Left ventricle myocardium inferior (tissue), 1 donor: Measurements from ENCODE around the gene MS4A4E. TPM values are rescaled to one million over a fixed set of nuclear protein-coding genes. Genes with fewer than 3 reads are reported as not detected.

Experiments used
- DNase-seq: peaks from one replicate; pipeline ENCODE4 v3.0.0-alpha.2; 2020
- H3K27ac ChIP-seq: fragments of 200-600 bp; replicated peaks from 2 replicates; pipeline ENCODE4 v1.8.0; 2021
- H3K27me3 ChIP-seq: fragments of 200-600 bp; 2 replicates; pipeline ENCODE4 v1.8.0; 2021; ENCODE audit warnings: low read depth
- H3K36me3 ChIP-seq: fragments of 200-600 bp; 2 replicates; pipeline ENCODE4 v1.8.0; 2021
- H3K4me1 ChIP-seq: fragments of 200-600 bp; 2 replicates; pipeline ENCODE4 v1.8.0; 2021
- H3K4me3 ChIP-seq: fragments of 200-600 bp; 2 replicates; pipeline ENCODE4 v1.8.0; 2021; ENCODE audit warnings: mild to moderate bottlenecking, moderate library complexity
- H3K9me3 ChIP-seq: fragments of 200-600 bp; replicated peaks from 2 replicates; pipeline ENCODE4 v1.8.0; 2021
- CTCF ChIP-seq: fragments of 200-600 bp; IDR thresholded peaks from 2 replicates; pipeline ENCODE4 v1.8.0; 2021; ENCODE audit warnings: antibody characterized with exemption, mild to moderate bottlenecking, borderline replicate concordance
- intact Hi-C: fragments of 100-400 bp; cut with micrococcal nuclease; formaldehyde crosslinking; loops from one replicate; pipeline ENCODE4 v1.11.0; 2022
- total RNA-seq: library from RNA; stranded (reverse); fragmentation: NEBNext Ultra II Directional; extraction: Animal tissue kit (Norgen Biotek cat#: 25700); gene quantifications from one replicate; pipeline ENCODE4 v1.2.1, GENCODE V29; 2021
- donor health status: DM: no; HTN: yes; CAD: no; lungs with severe emphysema.

MS4A4E gene
- total RNA-seq, 1 donor from 2014 or later = 0.93 TPM

- Histone ChIP-seq H3K4me3 (no peak overlapping the region), H3K4me1 (no peaks in the 10 kb centered on the region), H3K27me3 (peaks cover 3% of the 10 kb centered on the region), H3K9me3 (no peaks in the 10 kb centered on the region), H3K36me3 (no peaks in the 10 kb centered on the region), H3K27ac (no peak overlapping the region)
- TF ChIP-seq CTCF = no peak
- intact Hi-C loops = no loop called here
- DNase-seq = no peak
These were observed 28.6 kb downstream of the MS4A4E start for GRCh38 chr11:60214386-60214785.

GRCh38 chr11:60211206-60211605, 31.7 kb downstream of the MS4A4E start:
- Histone ChIP-seq H3K27me3 (peaks cover 3% of the 10 kb centered on the region), H3K4me1 (no peaks in the 10 kb centered on the region), H3K36me3 (no peaks in the 10 kb centered on the region), H3K4me3 (no peak overlapping the region), H3K27ac (no peak overlapping the region), H3K9me3 (no peaks in the 10 kb centered on the region)
- no peak for TF ChIP-seq CTCF
- DNase-seq = no peak
- intact Hi-C loops = no loop called here

GRCh38 chr11:60209977-60210376, 33.0 kb downstream of the MS4A4E start:
- peaks cover 3% of the 10 kb centered on the region for H3K27me3 ChIP-seq
- no peak for TF ChIP-seq CTCF
- no peaks in the 10 kb centered on the region for H3K36me3 ChIP-seq
- no peaks in the 10 kb centered on the region for H3K9me3 ChIP-seq
- no peak overlapping the region for H3K4me3 ChIP-seq
- no peaks in the 10 kb centered on the region for H3K4me1 ChIP-seq
- intact Hi-C loops = no loop called here
- no peak overlapping the region for H3K27ac ChIP-seq
- DNase-seq = no peak

GRCh38 chr11:60208951-60209350, 34.0 kb downstream of the MS4A4E start:
- no peak for DNase-seq
- TF ChIP-seq CTCF = no peak
- Histone ChIP-seq H3K9me3 (no peaks in the 10 kb centered on the region), H3K4me1 (no peaks in the 10 kb centered on the region), H3K36me3 (no peaks in the 10 kb centered on the region), H3K4me3 (no peak overlapping the region), H3K27me3 (peaks cover 1% of the 10 kb centered on the region), H3K27ac (no peak overlapping the region)
- intact Hi-C loops = no loop called here

GRCh38 chr11:60208146-60208895, 34.6 kb downstream of the MS4A4E start:
- Histone ChIP-seq H3K27ac (no peak overlapping the region), H3K36me3 (no peaks in the 10 kb centered on the region), H3K27me3 (no peaks in the 10 kb centered on the region), H3K9me3 (no peaks in the 10 kb centered on the region), H3K4me1 (no peaks in the 10 kb centered on the region), H3K4me3 (no peak overlapping the region)
- intact Hi-C loops = no loop called here
- no peak for DNase-seq
- no peak for TF ChIP-seq CTCF
